ENCODE measurements around the gene ZNF584. TPM values are rescaled to one million over a fixed set of nuclear protein-coding genes. Genes with fewer than 3 reads are reported as not detected.
A peak's percentile ranks its signal among the peaks of the same experiment; 100 is the strongest.

Gene ZNF584
- total RNA-seq, 1 donor from 2014 or later: 16.7 TPM

DNA sequence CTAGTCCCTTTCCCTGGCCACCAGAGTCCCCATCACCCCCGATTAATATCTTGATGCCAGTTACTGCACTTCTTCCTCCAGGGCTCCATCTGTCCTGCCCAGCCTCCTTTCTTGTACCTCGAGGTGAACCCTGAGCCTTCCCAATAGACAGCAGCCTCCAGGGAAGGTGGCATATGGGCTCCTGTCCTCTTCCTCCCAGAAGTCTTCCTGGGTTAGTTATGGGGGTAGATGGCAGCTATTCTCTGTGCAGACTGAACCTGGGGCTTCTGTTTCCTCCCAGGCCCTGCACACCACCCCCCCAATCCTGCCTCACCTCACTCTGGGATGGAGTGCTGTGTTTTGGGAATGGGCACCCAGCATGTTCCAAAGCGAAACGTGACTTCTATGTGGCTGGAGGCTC lies 10.4 kb upstream of the ZNF584 start:
- DNase-seq (ENCODE audit: low spot score, unreplicated experiment): no peak
- Mint-ChIP-seq H3K27ac (no peak overlapping the region), H3K36me3 (ENCODE audit: insufficient read depth) (peaks cover 17% of the 10 kb centered on the region), H3K27me3 (peaks cover 20% of the 10 kb centered on the region), H3K9me3 (ENCODE audit: low read depth) (no peaks in the 10 kb centered on the region), H3K4me1 (ENCODE audit: low read depth) (peaks cover 15% of the 10 kb centered on the region), H3K4me3 (ENCODE audit: low read depth) (no peak overlapping the region)
- TF ChIP-seq, protein P1, sequence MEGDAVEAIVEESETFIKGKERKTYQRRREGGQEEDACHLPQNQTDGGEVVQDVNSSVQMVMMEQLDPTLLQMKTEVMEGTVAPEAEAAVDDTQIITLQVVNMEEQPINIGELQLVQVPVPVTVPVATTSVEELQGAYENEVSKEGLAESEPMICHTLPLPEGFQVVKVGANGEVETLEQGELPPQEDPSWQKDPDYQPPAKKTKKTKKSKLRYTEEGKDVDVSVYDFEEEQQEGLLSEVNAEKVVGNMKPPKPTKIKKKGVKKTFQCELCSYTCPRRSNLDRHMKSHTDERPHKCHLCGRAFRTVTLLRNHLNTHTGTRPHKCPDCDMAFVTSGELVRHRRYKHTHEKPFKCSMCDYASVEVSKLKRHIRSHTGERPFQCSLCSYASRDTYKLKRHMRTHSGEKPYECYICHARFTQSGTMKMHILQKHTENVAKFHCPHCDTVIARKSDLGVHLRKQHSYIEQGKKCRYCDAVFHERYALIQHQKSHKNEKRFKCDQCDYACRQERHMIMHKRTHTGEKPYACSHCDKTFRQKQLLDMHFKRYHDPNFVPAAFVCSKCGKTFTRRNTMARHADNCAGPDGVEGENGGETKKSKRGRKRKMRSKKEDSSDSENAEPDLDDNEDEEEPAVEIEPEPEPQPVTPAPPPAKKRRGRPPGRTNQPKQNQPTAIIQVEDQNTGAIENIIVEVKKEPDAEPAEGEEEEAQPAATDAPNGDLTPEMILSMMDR (IDR thresholded peaks at IDR 0.05; ENCODE audit: unreplicated experiment): no peak

DNA sequence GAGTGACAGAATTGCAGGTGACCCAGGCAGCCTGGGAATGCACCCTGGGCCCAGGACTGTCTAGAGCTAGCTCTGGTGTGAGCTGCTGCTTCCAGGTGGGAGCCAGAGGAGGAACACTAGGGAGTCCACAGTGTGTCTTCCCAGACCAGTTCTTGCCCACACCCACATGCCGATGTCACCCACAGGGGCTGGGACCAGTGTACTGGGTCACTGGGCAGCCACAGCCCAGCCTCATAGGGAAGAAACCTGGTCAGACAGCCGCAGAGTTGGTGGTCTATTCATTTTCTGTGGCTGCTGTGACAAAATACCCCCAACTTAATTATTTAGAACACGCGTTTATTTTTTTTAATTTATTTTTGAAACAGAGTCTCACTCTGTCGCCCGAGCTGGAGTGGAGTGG lies 9.9 kb upstream of the ZNF584 start:
- TF ChIP-seq, protein P1 (IDR thresholded peaks at IDR 0.05; ENCODE audit: unreplicated experiment): no peak
- Mint-ChIP-seq H3K36me3 (ENCODE audit: insufficient read depth) (peaks cover 14% of the 10 kb centered on the region), H3K27me3 (peaks cover 20% of the 10 kb centered on the region), H3K27ac (no peak overlapping the region), H3K4me3 (ENCODE audit: low read depth) (no peak overlapping the region), H3K9me3 (ENCODE audit: low read depth) (no peaks in the 10 kb centered on the region), H3K4me1 (ENCODE audit: low read depth) (peaks cover 15% of the 10 kb centered on the region)
- no peak for DNase-seq (ENCODE audit: low spot score, unreplicated experiment)

DNA sequence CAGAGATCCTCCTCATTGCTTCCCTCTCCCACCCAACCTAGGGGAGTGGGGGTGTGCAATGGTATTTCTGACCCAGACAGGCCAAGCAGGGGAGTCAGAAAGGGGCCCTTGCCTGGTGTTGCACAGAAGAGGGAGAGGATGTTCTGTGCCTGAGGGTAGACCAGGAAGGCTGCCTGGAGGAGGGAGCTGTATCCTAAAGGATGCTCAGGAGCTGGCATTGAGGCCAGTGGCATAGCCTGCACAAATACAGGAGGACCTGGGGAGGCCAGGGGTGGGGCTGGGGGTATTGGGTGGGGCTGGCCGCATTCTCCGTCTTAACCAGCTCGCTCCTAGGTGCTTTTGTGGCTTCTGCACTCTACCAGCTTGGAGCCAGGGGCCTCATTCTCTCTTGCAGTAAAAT lies 8.5 kb upstream of the ZNF584 start:
- Mint-ChIP-seq H3K4me3 (ENCODE audit: low read depth) (peak overlapping the region; percentile 87), H3K27ac (no peak overlapping the region), H3K9me3 (ENCODE audit: low read depth) (no peaks in the 10 kb centered on the region), H3K4me1 (ENCODE audit: low read depth) (peaks cover 18% of the 10 kb centered on the region), H3K27me3 (peaks cover 18% of the 10 kb centered on the region), H3K36me3 (ENCODE audit: insufficient read depth) (peaks cover 3% of the 10 kb centered on the region)
- DNase-seq (ENCODE audit: low spot score, unreplicated experiment): no peak
- TF ChIP-seq, protein P1 (IDR thresholded peaks at IDR 0.05; ENCODE audit: unreplicated experiment): no peak

DNA sequence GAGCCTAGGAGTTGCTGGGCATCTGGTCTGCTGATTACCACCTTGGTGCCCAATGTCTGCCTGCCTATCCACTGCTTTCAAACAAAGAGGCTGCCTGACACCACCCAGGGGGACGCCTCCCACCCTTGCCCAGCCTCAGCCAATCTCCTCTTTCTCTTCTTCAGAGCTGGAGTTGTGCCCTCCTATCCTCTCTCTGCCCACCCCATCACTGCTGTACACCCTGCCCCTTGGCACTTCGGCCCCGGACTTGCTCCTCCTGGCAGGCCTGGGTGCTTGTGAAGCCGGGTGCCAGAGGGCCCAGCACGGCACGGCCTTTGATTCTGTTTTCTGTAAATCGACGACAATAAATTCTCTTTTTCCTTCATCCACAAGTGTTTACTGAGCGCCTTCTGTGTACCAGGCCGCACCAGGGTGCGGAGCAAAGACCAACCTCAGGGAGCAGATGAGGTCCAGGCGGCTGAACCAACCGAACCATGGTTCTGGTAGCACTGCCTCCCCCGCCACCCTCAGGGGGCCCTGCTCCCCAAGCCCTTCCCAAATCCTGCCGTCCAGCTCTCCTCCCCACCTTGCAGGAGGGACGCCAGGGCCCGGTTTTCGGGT lies 8.0 kb upstream of the ZNF584 start:
- Mint-ChIP-seq H3K4me1 (ENCODE audit: low read depth) (peaks cover 18% of the 10 kb centered on the region), H3K9me3 (ENCODE audit: low read depth) (no peaks in the 10 kb centered on the region), H3K36me3 (ENCODE audit: insufficient read depth) (peaks cover 2% of the 10 kb centered on the region), H3K27me3 (peaks cover 18% of the 10 kb centered on the region), H3K4me3 (ENCODE audit: low read depth) (peak overlapping the region; percentile 87), H3K27ac (peak overlapping the region; percentile 10)
- TF ChIP-seq, protein P1 (IDR thresholded peaks at IDR 0.05; ENCODE audit: unreplicated experiment): no peak
- DNase-seq (ENCODE audit: low spot score, unreplicated experiment): no peak

DNA sequence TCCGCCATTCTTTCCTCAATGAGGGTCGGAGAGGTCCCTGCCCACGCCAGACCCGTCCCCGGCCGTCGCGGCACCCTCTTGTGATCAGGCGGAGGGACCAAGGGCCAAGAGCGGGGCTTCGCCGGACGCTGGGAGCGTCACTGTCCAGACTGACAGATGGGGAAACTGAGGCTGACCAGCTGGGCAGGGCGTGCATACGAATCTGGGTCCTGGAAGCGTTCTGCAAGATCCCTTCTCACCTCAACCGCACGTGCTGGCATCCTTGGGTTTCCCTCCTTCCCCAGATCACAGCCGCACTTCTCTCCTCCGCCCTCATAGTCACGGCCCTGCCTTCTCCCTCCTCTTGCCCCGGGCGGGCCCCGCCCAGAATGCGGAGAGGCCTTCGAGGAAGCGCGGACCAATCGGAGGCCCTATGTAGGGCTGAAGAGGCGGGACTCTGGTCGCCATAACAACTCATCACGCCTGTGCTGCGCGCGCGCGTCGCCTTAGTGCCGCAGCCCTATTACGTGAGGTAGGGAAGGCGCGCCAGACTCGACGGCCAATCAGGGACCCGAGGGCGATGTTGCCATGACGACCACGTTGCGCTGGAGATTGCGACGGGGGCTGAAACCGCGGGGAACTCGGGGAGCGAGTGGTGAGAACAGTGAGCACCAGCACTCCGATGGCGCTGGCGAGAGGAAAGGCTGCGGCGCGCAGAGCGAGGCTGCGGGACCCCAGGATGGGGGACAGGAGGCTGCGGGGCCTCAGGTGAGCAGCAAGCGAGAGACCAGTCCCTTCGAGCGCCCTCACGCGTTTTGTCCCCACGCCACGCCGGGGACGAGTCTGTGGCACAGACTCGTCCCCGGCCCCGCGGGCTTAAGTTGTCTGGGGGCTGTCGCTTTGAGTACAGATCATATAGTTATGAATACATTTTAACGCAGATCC lies 7.3 kb upstream of the ZNF584 start:
- peaks cover 16% of the 10 kb centered on the region for H3K4me1 Mint-ChIP-seq (ENCODE audit: low read depth)
- H3K4me3 Mint-ChIP-seq (ENCODE audit: low read depth): peak overlapping the region; percentile 87
- H3K27ac Mint-ChIP-seq: peak overlapping the region; percentile 95
- H3K9me3 Mint-ChIP-seq (ENCODE audit: low read depth): no peaks in the 10 kb centered on the region
- no peaks in the 10 kb centered on the region for H3K36me3 Mint-ChIP-seq (ENCODE audit: insufficient read depth)
- DNase-seq (ENCODE audit: low spot score, unreplicated experiment): peak; percentile 98
- TF ChIP-seq, protein P1 (IDR thresholded peaks at IDR 0.05; ENCODE audit: unreplicated experiment): no peak
- peaks cover 12% of the 10 kb centered on the region for H3K27me3 Mint-ChIP-seq
